Endothelial cell of umbilical vein (primary cell): ENCODE measurements around the gene BDKRB2. TPM values are rescaled to one million over a fixed set of nuclear protein-coding genes. Genes with fewer than 3 reads are reported as not detected.

Experiments used
- BruUV-seq: library from RNA; stranded (reverse); fragments of 400-500 nt; replicated peaks from 2 replicates; lab custom pipeline; 2021; lab: Mats Ljungman, UMichigan
- CTCF ChIA-PET: fragments of 300-600, 350-600 bp; sonication (Branson Sonifier 250); formaldehyde crosslinking; loops from one replicate; lab custom pipeline; 2021; ENCODE audit warnings: antibody characterized with exemption, inconsistent platforms; lab: Charles Lee
- POLR2A ChIA-PET: fragments of 300-600, 350-600 bp; sonication (Branson Sonifier 250); formaldehyde crosslinking; loops from one replicate; lab custom pipeline; 2021; ENCODE audit warnings: antibody characterized with exemption, inconsistent platforms; lab: Charles Lee
- DNase-seq: peaks from one replicate; pipeline ENCODE4 v3.0.0-alpha.2; 2011; ENCODE audit warnings: low read depth, low spot score
- FAIRE-seq: peaks from 2 replicates; lab custom pipeline; 2011; peaks lifted over from hg19 to GRCh38; lab: Jason Lieb, UNC
- H2AFZ ChIP-seq: 2 replicates; pipeline ENCODE4 v1.6.0; 2012; ENCODE audit warnings: low read depth, low read length, control low read depth, inconsistent platforms
- H3K27ac ChIP-seq: 2 replicates; pipeline ENCODE4 v1.5.1; 2011; ENCODE audit warnings: low read depth, mild to moderate bottlenecking, control low read depth, low read length, moderate library complexity; ENCODE audit not compliant: insufficient read depth
- H3K27me3 ChIP-seq, 2 experiments: 2 replicates each; pipeline versions ENCODE4 v1.6.0 to v1.6.1; 2011; ENCODE audit warnings: low read length in 2 of 2, mixed read lengths in 1 of 2; ENCODE audit not compliant: control insufficient read depth in 2 of 2, insufficient read depth in 2 of 2
- H3K36me3 ChIP-seq, 2 experiments: 2 replicates in 1 of 2; 3 replicates in 1 of 2; pipeline ENCODE4 v1.5.1; 2011; ENCODE audit warnings: low read length in 2 of 2, mild to moderate bottlenecking in 1 of 2, moderate library complexity in 1 of 2; ENCODE audit not compliant: control insufficient read depth in 2 of 2, insufficient read depth in 2 of 2; ENCODE audit errors: extremely low read depth in 1 of 2
- H3K4me1 ChIP-seq: 3 replicates; pipeline ENCODE4 v1.5.1; 2011; ENCODE audit warnings: mild to moderate bottlenecking, low read length; ENCODE audit not compliant: control insufficient read depth, insufficient read depth; ENCODE audit errors: extremely low read depth
- H3K4me2 ChIP-seq: 2 replicates; pipeline ENCODE4 v1.6.1; 2011; ENCODE audit warnings: low read length, control low read depth, mixed read lengths; ENCODE audit not compliant: insufficient read depth
- H3K4me3 ChIP-seq, 3 experiments: fragments of 200-600 bp in 1 of 3; sonication (generic), shearing (Covaris generic) in 1 of 3; replicated peaks in 1 of 3; 2 replicates each; pipeline ENCODE4 v1.5.1; 2011 to 2016; ENCODE audit warnings: control low read depth in 3 of 3, low read length in 3 of 3, mild to moderate bottlenecking in 2 of 3, inconsistent platforms in 1 of 3, low read depth in 1 of 3, moderate library complexity in 1 of 3; ENCODE audit not compliant: insufficient read depth in 1 of 3
- H3K79me2 ChIP-seq: 2 replicates; pipeline ENCODE4 v1.6.0; 2012; ENCODE audit warnings: low read length, inconsistent platforms; ENCODE audit not compliant: control insufficient read depth, insufficient read depth
- H3K9ac ChIP-seq: replicated peaks from 2 replicates; pipeline ENCODE3; 2011; ENCODE audit warnings: low read length, control low read depth; ENCODE audit not compliant: insufficient read depth; ENCODE audit errors: extremely low read depth
- H3K9me1 ChIP-seq: replicated peaks from 3 replicates; pipeline ENCODE4 v1.6.0; 2011; ENCODE audit warnings: mild to moderate bottlenecking, low read length; ENCODE audit not compliant: control insufficient read depth, insufficient read depth; ENCODE audit errors: extremely low read depth
- H3K9me3 ChIP-seq: replicated peaks from 2 replicates; pipeline ENCODE4 v1.5.1; 2012; ENCODE audit warnings: low read length, inconsistent platforms; ENCODE audit not compliant: control insufficient read depth, insufficient read depth
- H4K20me1 ChIP-seq: replicated peaks from 2 replicates; pipeline ENCODE3; 2011; ENCODE audit warnings: mild to moderate bottlenecking, low read length; ENCODE audit not compliant: control insufficient read depth, insufficient read depth; ENCODE audit errors: extremely low read depth
- EZH2 ChIP-seq: IDR thresholded peaks from 2 replicates; pipeline ENCODE4 v1.6.1; 2012; ENCODE audit warnings: borderline replicate concordance, low read depth, mild to moderate bottlenecking, moderate library complexity, low read length, inconsistent platforms; ENCODE audit not compliant: severe bottlenecking
- FOS ChIP-seq: IDR thresholded peaks from 2 replicates; pipeline ENCODE4 v1.6.1; 2011; ENCODE audit warnings: mild to moderate bottlenecking, low read length, moderate library complexity, borderline replicate concordance; ENCODE audit not compliant: insufficient read depth
- GATA2 ChIP-seq: IDR thresholded peaks from 2 replicates; pipeline ENCODE4 v1.7.0; 2011; ENCODE audit warnings: low read depth, mild to moderate bottlenecking, moderate library complexity, mixed read lengths, low read length; ENCODE audit not compliant: insufficient read length, insufficient read depth
- JUN ChIP-seq: IDR thresholded peaks from 2 replicates; pipeline ENCODE4 v1.6.1; 2011; ENCODE audit warnings: borderline replicate concordance, low read depth; ENCODE audit not compliant: insufficient read length, insufficient read depth
- MYC ChIP-seq: IDR thresholded peaks from one replicate; pipeline ENCODE4 v1.6.1; 2011; ENCODE audit warnings: mild to moderate bottlenecking, low read depth, low read length
- POLR2A ChIP-seq: IDR thresholded peaks from 2 replicates; pipeline ENCODE4 v1.6.1; 2012; ENCODE audit warnings: low read depth, mild to moderate bottlenecking, control low read depth, low read length
- POLR2AphosphoS5 ChIP-seq: IDR thresholded peaks from 2 replicates; pipeline ENCODE4 v1.6.1; 2012; ENCODE audit warnings: low read depth, mild to moderate bottlenecking, control low read depth, low read length, moderate library complexity; ENCODE audit not compliant: insufficient read depth
- dilution Hi-C: fragments of 300-500 bp; cut with MboI; formaldehyde crosslinking; loops from one replicate; pipeline ENCODE4 v1.15.0; 2019; ENCODE audit warnings: low sequenced_read_pairs; ENCODE audit not compliant: extremely low pct_ligation_motif_present
- intact Hi-C: fragments of 100-400 bp; cut with micrococcal nuclease; formaldehyde crosslinking; loops from one replicate; pipeline ENCODE4 v1.10.0; 2022
- polyA plus RNA-seq, 4 experiments: library from polyadenylated mRNA; depleted of rRNA in 3 of 4; stranded (reverse) in 3 of 4; unstranded in 1 of 4; fragments of >200 nt; gene quantifications; 2 replicates each; pipeline versions ENCODE4 v1.2.1 to v1.2.3, GENCODE V29; 2011 to 2012; ENCODE audit warnings: missing spikeins in 1 of 4
- total RNA-seq: library from RNA; stranded (reverse); gene quantifications from 2 replicates; pipeline ENCODE4 v1.2.3, GENCODE V29; 2021
- TF ChIP-seq, protein P1 (sequence below), 2 donors: IDR thresholded peaks; 1 replicate in 1 of 2; 2 replicates in 1 of 2; pipeline ENCODE4 v1.5.1; 2011; ENCODE audit warnings: low read length in 2 of 2, mild to moderate bottlenecking in 2 of 2, moderate library complexity in 2 of 2, control low read depth in 1 of 2, inconsistent platforms in 1 of 2, low read depth in 1 of 2; ENCODE audit not compliant: insufficient read depth in 1 of 2; ENCODE audit errors: extremely low read depth in 1 of 2
- TF ChIP-seq, protein P2 (sequence below): IDR thresholded peaks from 2 replicates; pipeline ENCODE4 v1.6.1; 2011; ENCODE audit not compliant: insufficient read depth, insufficient read length

BDKRB2 gene
- total and polyA plus RNA-seq, 2 donors (not counting 3 experiments of a cell fraction or from before 2014, with no cell fraction given): 0.22 to 0.77 TPM

DNA sequence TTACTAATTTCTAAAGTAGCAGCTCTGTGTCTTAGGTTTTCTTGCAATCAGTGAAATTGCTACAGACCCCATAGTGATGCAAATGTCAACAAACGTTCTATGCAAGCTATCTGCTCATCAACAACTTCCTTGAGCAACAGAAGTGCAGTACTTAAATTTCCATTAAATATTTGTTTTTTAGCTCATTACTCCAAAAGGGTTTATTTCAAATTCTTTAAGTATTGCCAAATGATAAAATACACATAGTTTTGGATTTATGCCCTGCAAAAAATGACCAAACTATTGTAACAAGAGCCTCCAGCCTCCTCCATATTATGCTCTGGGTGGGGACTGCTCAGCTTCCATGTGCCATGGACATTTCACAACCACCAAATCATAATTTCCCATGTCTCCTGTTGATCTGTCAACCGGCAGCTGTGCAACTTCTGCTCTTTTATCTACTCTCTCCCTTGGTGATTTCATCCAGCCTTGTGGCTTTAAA, 55.7 kb downstream of the BDKRB2 start:
- Histone ChIP-seq H3K79me2 (no peaks in the 10 kb centered on the region), H4K20me1 (no peaks in the 10 kb centered on the region), H3K36me3 (no peaks in the 10 kb centered on the region), H2AFZ (no peak overlapping the region), H3K4me2 (no peak overlapping the region), H3K9me3 (no peaks in the 10 kb centered on the region), H3K27me3 (no peaks in the 10 kb centered on the region), H3K4me1 (no peaks in the 10 kb centered on the region), H3K9me1 (no peaks in the 10 kb centered on the region), H3K9ac (no peak overlapping the region), H3K4me3 (no peak overlapping the region), H3K27ac (no peak overlapping the region)
- BruUV-seq: no TSS peak
- FAIRE-seq (no peak), DNase-seq (no peak)
- ChIA-PET CTCF (interaction anchor here (0.9 to 2.6 kb wide), 2 partner anchors 9 to 14 kb away, joined by 4 to 18 read pairs; no protein-coding TSS in a partner anchor), POLR2A (no interaction called here)
- dilution Hi-C loops: no loop called here
- intact Hi-C loops: no loop called here
- TF ChIP-seq, protein P1, sequence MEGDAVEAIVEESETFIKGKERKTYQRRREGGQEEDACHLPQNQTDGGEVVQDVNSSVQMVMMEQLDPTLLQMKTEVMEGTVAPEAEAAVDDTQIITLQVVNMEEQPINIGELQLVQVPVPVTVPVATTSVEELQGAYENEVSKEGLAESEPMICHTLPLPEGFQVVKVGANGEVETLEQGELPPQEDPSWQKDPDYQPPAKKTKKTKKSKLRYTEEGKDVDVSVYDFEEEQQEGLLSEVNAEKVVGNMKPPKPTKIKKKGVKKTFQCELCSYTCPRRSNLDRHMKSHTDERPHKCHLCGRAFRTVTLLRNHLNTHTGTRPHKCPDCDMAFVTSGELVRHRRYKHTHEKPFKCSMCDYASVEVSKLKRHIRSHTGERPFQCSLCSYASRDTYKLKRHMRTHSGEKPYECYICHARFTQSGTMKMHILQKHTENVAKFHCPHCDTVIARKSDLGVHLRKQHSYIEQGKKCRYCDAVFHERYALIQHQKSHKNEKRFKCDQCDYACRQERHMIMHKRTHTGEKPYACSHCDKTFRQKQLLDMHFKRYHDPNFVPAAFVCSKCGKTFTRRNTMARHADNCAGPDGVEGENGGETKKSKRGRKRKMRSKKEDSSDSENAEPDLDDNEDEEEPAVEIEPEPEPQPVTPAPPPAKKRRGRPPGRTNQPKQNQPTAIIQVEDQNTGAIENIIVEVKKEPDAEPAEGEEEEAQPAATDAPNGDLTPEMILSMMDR (IDR thresholded peaks at IDR 0.05; ENCODE audit: extremely low read depth in 1 of 2, insufficient read depth in 1 of 2, low read depth in 1 of 2, low read length in 2 of 2): no peak
- no peak for TF ChIP-seq POLR2A
- TF ChIP-seq, protein P2, sequence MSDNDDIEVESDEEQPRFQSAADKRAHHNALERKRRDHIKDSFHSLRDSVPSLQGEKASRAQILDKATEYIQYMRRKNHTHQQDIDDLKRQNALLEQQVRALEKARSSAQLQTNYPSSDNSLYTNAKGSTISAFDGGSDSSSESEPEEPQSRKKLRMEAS: no peak
- TF ChIP-seq GATA2: no peak
- TF ChIP-seq MYC: no peak
- TF ChIP-seq POLR2AphosphoS5: no peak
- no peak for TF ChIP-seq EZH2
- no peak for TF ChIP-seq JUN
- no peak for TF ChIP-seq FOS
